Activated CD4-positive, alpha-beta T cell treated with anti-CD3 and anti-CD28 coated beads, Interleukin-2, amount 10 ng/mL, durations not matched to agents 7 days and 5 days (primary cell): ENCODE data around the gene PRODH2. TPM values are rescaled to one million over a fixed set of nuclear protein-coding genes. Genes with fewer than 3 reads are reported as not detected.

ENCODE experiments used
- CTCF ChIA-PET: fragments of 350-600 bp; sonication (Branson Sonifier 250); formaldehyde crosslinking; loops from one replicate; lab custom pipeline; 2021; ENCODE audit warnings: antibody characterized with exemption; lab: Charles Lee
- POLR2A ChIA-PET: fragments of 350-600 bp; sonication (Branson Sonifier 250); formaldehyde crosslinking; loops from one replicate; lab custom pipeline; 2021; ENCODE audit warnings: antibody characterized with exemption; lab: Charles Lee
- DNase-seq: peaks from one replicate; pipeline ENCODE4 v3.0.0-alpha.2; 2020
- H3K27ac Mint-ChIP-seq: one replicate; pipeline ENCODE4 v1.8.0; 2021; ENCODE audit warnings: mild to moderate bottlenecking, moderate library complexity, mixed read lengths
- H3K27me3 Mint-ChIP-seq: one replicate; pipeline ENCODE4 v1.8.0; 2021; ENCODE audit warnings: mixed read lengths
- H3K36me3 Mint-ChIP-seq: one replicate; pipeline ENCODE4 v1.8.0; 2021; ENCODE audit warnings: low read depth, mixed read lengths
- H3K4me1 Mint-ChIP-seq: one replicate; pipeline ENCODE4 v1.8.0; 2021; ENCODE audit warnings: mixed read lengths
- H3K4me3 Mint-ChIP-seq: one replicate; pipeline ENCODE4 v1.8.0; 2021; ENCODE audit warnings: mild to moderate bottlenecking, moderate library complexity, mixed read lengths
- H3K9me3 Mint-ChIP-seq: one replicate; pipeline ENCODE4 v1.8.0; 2021; ENCODE audit warnings: mixed read lengths
- total RNA-seq, 2 experiments: library from RNA; stranded (reverse); gene quantifications; one replicate each; pipeline ENCODE4 v1.2.3, GENCODE V29; 2021

Gene PRODH2
- total RNA-seq, 2 experiments from 2014 or later = not detected

DNA sequence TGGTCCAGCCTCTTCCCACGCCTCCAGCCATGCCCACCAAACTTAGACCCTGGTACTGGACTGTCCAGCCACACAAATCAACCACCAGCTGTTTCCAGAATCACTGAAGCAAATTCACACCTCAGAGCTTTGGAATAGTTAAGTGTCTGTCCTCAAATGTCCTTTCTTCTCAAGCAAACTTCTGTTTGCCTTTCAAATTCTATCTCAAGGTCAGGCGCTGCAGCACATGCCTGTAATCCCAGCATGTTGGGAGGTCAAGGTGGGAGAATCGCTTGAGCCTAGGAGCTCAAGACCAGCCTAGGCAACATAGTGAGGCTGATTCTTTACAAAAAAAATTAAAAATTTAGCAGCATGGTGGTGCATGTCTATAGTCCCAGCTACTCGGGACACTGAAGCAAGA lies 19.4 kb upstream of the PRODH2 start:
- POLR2A ChIA-PET = no interaction called here
- CTCF ChIA-PET = no interaction called here
- H3K27me3 Mint-ChIP-seq = peaks cover 3% of the 10 kb centered on the region
- no peak overlapping the region for H3K4me3 Mint-ChIP-seq
- H3K9me3 Mint-ChIP-seq = no peaks in the 10 kb centered on the region
- no peaks in the 10 kb centered on the region for H3K4me1 Mint-ChIP-seq
- no peak for DNase-seq
- H3K27ac Mint-ChIP-seq = no peak overlapping the region
- no peaks in the 10 kb centered on the region for H3K36me3 Mint-ChIP-seq

DNA sequence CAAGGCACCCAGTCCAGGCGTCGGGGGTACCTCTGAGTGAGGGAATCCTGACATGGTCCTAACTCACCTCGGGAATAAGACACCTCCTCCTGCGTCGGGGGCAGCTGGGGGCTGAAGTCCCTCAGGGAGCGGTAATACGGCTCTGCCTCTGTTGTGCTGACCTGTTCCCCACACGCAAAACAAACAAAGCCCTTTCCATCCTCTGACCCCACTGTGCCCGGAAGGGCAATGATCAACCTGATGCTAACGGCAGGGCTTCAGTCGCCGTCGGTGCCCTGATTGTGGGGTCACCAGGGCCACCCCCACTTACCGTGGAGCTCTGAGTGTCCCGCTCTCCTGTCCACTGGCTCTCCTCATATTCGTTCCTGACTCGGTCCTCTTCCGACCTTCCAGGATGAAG lies 18.3 kb upstream of the PRODH2 start:
- no peaks in the 10 kb centered on the region for H3K4me1 Mint-ChIP-seq
- H3K36me3 Mint-ChIP-seq = no peaks in the 10 kb centered on the region
- CTCF ChIA-PET = interaction anchor here (0.9 kb wide), 1 partner anchor 11 kb away, joined by 3 read pairs; no protein-coding TSS in a partner anchor
- POLR2A ChIA-PET = no interaction called here
- no peak for DNase-seq
- peaks cover 2% of the 10 kb centered on the region for H3K27me3 Mint-ChIP-seq
- H3K9me3 Mint-ChIP-seq = no peaks in the 10 kb centered on the region
- no peak overlapping the region for H3K27ac Mint-ChIP-seq
- H3K4me3 Mint-ChIP-seq = no peak overlapping the region

DNA sequence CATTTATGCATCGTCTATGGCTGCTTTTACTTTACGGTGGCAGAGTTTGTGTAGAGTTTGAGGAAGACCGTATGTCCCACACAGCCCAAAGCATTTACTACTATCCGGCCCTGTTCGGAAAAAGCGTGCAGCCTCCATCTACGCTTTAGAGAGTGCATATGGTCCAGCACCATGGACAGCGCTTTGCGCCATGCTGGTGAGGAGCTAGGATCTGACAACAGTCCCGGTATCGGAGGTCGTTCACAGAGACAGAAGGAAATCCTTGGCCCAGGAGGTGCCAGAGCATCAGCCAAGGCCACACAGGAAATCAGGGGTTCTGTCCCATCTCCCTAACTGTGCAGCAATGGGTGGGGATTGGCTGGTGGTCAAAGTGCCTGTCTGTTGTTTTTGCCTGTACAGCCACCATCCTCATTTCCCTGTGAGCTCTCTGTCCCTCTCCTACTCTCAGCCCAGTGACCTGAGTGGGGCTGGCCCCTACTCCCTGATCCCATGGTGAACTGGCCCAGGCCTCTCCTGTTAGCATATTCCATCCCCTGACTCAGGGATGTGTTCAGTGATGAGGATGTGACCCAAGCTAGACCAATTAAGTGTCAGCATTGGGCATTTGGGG lies 16.2 kb upstream of the PRODH2 start:
- peak; percentile 77 for DNase-seq
- no peaks in the 10 kb centered on the region for H3K9me3 Mint-ChIP-seq
- CTCF ChIA-PET = interaction anchor here (1.1 kb wide), 1 partner anchor 9 kb away, joined by 4 read pairs; no protein-coding TSS in a partner anchor
- H3K27me3 Mint-ChIP-seq = peaks cover 4% of the 10 kb centered on the region
- no peak overlapping the region for H3K4me3 Mint-ChIP-seq
- POLR2A ChIA-PET = no interaction called here
- H3K36me3 Mint-ChIP-seq = no peaks in the 10 kb centered on the region
- H3K27ac Mint-ChIP-seq = no peak overlapping the region
- H3K4me1 Mint-ChIP-seq = no peaks in the 10 kb centered on the region

DNA sequence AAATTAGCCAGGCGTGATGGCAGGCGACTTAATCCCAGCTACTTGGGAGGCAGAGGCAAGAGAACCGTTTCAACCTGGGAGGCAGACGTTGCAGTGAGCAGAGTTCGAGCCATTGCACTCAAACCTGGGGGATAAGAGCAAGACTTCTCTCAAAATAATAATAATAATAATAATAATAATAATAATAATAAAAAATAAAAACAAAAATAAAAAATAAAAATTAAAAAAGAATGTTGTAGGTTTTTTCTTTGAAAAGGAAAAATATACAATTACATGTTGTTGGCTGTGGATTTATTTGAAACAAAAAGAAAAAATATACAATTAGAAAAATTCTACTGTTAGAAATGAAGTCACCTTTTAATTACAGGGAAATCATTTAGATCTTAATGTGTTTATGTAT lies 11.5 kb upstream of the PRODH2 start:
- H3K27me3 Mint-ChIP-seq = peaks cover 2% of the 10 kb centered on the region
- H3K36me3 Mint-ChIP-seq = no peaks in the 10 kb centered on the region
- H3K9me3 Mint-ChIP-seq = no peaks in the 10 kb centered on the region
- H3K4me1 Mint-ChIP-seq = no peaks in the 10 kb centered on the region
- no peak overlapping the region for H3K4me3 Mint-ChIP-seq
- CTCF ChIA-PET = no interaction called here
- no peak overlapping the region for H3K27ac Mint-ChIP-seq
- DNase-seq = no peak
- POLR2A ChIA-PET = no interaction called here

DNA sequence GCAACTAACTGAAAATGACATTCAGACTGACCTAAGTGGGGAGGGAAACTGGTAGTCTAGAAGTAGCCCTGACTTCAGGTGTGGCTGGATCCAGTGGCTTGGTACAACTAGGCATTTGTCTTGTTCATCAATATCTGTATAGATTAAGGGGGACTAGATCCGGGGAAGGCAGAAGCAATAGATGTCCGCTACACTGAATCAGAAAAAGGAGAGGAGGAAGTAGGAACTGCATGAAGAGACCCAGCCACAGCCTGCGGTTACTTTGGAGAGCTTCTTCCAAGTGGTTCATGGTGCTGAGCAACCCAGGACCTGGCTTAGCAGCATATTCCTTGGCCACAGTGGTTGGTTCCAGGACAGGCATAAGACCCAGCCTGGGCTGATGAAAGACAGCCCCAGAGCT lies 9.9 kb upstream of the PRODH2 start:
- Mint-ChIP-seq H3K4me3 (no peak overlapping the region), H3K9me3 (no peaks in the 10 kb centered on the region), H3K27me3 (peaks cover 4% of the 10 kb centered on the region), H3K36me3 (no peaks in the 10 kb centered on the region), H3K4me1 (no peaks in the 10 kb centered on the region), H3K27ac (no peak overlapping the region)
- ChIA-PET POLR2A (no interaction called here), CTCF (no interaction called here)
- DNase-seq = no peak

DNA sequence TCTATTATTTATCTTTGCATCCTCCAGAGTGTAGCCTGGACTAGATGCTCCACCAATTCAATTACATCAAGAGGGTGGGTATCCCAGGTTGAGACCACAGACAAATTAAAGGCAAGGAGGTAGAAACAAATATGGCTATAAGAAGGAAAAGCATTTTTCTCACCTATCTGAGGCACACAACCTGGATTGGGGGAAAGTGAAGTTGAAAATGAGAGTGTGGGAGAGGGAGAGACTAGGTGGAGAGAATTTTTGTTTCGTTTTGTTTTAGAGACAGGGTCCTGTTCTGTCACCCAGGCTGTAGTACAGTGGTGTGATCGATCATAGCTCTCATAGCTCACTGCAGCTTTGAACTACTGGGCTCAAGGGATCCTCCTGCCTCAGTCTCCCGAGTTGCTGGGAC lies 5.8 kb upstream of the PRODH2 start:
- H3K27me3 Mint-ChIP-seq = peaks cover 2% of the 10 kb centered on the region
- ChIA-PET CTCF (interaction anchor here (0.7 to 1.2 kb wide), 2 partner anchors 17 to 165 kb away, joined by 3 to 6 read pairs; no protein-coding TSS in a partner anchor), POLR2A (no interaction called here)
- no peak overlapping the region for H3K27ac Mint-ChIP-seq
- H3K36me3 Mint-ChIP-seq = no peaks in the 10 kb centered on the region
- no peaks in the 10 kb centered on the region for H3K9me3 Mint-ChIP-seq
- no peak for DNase-seq
- no peaks in the 10 kb centered on the region for H3K4me1 Mint-ChIP-seq
- no peak overlapping the region for H3K4me3 Mint-ChIP-seq

DNA sequence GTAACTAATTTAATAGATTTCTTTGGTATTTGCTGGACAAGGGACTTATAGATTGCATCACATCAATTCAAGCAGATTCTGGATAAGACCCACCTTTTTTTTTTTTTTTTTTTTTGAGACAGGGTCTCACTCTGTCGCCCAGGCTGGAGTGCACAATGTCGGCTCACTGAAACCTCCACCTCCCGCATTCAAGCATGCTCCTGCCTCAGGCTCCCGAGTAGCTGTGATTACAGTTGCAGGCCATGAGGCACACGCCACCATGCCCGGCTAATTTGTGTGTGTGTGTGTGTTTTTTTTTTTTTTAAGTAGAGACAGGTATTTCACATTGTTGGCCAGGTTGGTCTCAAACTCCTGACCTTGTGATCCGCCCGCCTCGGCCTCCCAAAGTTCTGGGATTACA lies 4.2 kb upstream of the PRODH2 start:
- ChIA-PET POLR2A (no interaction called here), CTCF (no interaction called here)
- peaks cover 2% of the 10 kb centered on the region for H3K27me3 Mint-ChIP-seq

DNA sequence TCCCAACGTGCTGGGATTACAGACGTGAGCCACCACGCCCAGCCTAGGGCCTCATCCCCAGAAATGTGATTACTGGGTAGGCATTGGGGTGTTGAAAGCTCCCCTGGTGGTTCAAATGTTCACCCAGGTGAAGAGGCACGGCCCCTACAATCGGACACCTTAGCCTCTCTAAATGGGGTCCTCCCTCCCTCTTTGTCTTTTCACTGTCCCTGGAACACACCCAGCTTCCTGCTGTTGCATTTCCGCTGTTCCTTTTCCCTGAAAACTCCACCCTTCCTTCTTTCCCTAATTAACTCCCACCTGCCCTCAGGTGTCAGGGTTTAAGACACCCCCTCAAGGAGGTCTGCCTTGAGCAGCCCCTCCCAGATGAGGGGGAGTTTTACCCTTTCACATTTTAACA lies 3.6 kb upstream of the PRODH2 start:
- peaks cover 2% of the 10 kb centered on the region for H3K27me3 Mint-ChIP-seq
- H3K27ac Mint-ChIP-seq = no peak overlapping the region
- no peaks in the 10 kb centered on the region for H3K9me3 Mint-ChIP-seq
- H3K4me1 Mint-ChIP-seq = no peaks in the 10 kb centered on the region
- no peaks in the 10 kb centered on the region for H3K36me3 Mint-ChIP-seq
- no peak overlapping the region for H3K4me3 Mint-ChIP-seq
- no peak for DNase-seq
- ChIA-PET CTCF (no interaction called here), POLR2A (no interaction called here)

More for the DNA sequence above, 4.2 kb upstream of the PRODH2 start:
- no peaks in the 10 kb centered on the region for H3K9me3 Mint-ChIP-seq
- no peak for DNase-seq
- no peak overlapping the region for H3K27ac Mint-ChIP-seq
- no peak overlapping the region for H3K4me3 Mint-ChIP-seq
- H3K36me3 Mint-ChIP-seq = no peaks in the 10 kb centered on the region
- no peaks in the 10 kb centered on the region for H3K4me1 Mint-ChIP-seq

DNA sequence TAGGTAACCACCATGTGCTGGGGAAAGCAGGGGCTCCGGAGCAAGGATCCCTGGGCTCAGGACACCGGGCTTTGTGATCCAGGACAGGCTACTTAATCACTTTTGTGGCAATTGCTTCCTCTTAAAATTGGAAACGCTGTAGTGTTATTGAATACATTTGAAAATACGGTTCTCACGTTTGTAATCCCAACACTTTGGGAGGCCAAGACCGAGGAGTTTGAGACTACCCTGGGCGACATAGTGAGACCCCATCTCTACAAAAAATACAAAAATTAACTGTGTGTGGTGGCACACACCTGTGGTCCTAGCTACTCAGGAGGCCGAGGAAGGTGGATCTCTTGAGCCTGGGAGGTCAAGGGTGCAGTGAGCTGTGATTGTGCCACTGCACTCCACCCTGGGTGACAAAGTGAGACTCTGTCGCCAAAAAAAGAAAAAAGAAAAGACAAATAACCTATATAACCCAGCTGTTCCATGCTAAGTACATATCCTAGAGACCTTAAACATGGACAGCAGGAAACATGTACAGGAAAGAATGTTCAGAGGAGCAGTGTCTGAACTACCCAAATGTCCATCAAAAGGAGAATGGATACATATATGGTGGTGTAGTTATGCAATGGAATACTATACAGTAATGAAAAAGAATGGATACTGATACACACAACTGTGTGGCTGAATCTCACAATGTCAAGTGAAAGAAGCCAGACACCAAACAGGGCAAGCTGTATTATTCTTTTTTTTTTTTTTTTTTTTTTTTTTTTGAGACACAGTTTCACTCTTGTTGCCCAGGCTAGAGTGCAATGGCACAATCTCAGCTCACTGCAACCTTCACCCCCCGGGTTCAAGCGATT lies 622 bp upstream of the PRODH2 start:
- POLR2A ChIA-PET = no interaction called here
- no peak for DNase-seq
- H3K27me3 Mint-ChIP-seq = no peaks in the 10 kb centered on the region
- no peak overlapping the region for H3K27ac Mint-ChIP-seq
- CTCF ChIA-PET = interaction anchor here (0.9 kb wide), 1 partner anchor 14 kb away, joined by 3 read pairs; no protein-coding TSS in a partner anchor
- no peaks in the 10 kb centered on the region for H3K36me3 Mint-ChIP-seq
- H3K9me3 Mint-ChIP-seq = no peaks in the 10 kb centered on the region
- H3K4me3 Mint-ChIP-seq = no peak overlapping the region
- H3K4me1 Mint-ChIP-seq = no peaks in the 10 kb centered on the region

DNA sequence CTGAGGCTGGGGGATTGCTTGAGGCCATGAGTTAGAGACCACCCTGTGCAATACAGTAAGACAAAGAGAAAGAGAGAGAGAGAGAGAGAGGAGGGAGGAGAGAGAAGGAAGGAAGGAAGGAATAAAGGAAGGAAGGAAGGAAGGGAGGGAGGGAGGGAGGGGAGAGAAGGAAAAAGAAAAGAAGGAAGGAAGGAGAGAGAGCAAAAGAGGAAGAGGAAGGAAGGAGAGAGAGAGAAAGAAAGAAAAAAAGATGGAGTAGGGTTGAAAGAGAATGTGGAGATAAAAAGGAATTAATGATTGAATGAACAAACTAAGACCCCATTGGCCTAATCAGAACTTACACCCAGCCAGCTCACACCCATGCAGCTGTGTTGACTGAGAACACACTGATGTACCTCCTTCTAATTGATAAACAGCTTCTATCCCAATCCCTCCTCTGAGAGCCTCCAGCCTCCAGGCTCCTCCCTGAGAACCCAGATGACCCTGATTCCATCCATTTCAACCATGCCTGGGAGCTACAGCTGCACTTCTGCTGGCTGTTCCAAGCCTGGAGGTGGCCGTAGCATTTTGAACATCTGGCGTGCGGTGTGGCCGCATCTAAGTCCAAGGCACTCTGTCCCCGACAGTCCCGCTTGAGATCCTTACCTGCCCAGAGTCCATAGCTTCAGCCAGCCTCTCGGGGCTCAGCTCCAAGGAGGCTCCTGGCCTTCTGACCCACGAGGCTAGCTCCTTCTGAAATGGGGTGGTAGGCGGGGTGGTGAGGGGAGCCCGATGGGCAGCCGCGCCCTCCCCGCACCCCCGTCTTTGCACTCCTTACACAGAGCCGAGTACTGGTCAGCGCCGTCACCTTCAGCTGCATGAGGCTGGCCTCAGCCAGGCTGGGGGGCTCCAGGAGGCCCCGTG lies 1.1 kb downstream of the PRODH2 start:
- CTCF ChIA-PET = no interaction called here
- no peak overlapping the region for H3K27ac Mint-ChIP-seq
- no peaks in the 10 kb centered on the region for H3K27me3 Mint-ChIP-seq
- POLR2A ChIA-PET = no interaction called here
- H3K4me3 Mint-ChIP-seq = no peak overlapping the region
- H3K36me3 Mint-ChIP-seq = no peaks in the 10 kb centered on the region
- H3K4me1 Mint-ChIP-seq = no peaks in the 10 kb centered on the region
- no peak for DNase-seq
- no peaks in the 10 kb centered on the region for H3K9me3 Mint-ChIP-seq

DNA sequence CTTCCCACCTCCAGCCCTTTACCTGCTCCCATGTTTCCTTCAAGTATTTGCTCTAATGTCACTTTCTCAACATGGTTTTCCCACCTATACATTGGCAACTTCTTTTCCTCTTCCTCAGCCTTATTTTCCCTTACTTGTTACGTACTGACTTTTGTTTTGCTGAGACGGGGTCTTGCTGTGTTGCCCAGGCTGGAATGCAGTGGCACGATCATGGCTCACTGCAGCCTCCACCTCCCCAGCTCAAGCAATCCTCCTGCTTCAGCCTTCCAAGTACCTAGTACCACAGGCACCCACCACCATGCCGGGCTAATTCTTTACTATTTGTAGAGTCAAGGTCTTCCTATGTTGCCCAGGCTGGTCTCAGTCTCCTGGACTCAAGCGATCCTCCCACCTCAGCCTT lies 5.0 kb downstream of the PRODH2 start:
- Mint-ChIP-seq H3K4me1 (peaks cover 9% of the 10 kb centered on the region), H3K27me3 (no peaks in the 10 kb centered on the region), H3K27ac (no peak overlapping the region), H3K9me3 (no peaks in the 10 kb centered on the region), H3K36me3 (no peaks in the 10 kb centered on the region), H3K4me3 (no peak overlapping the region)
- CTCF ChIA-PET = interaction anchor here (0.6 to 1.4 kb wide), 2 partner anchors 12 to 114 kb away, joined by 4 to 5 read pairs; no protein-coding TSS in a partner anchor
- POLR2A ChIA-PET = no interaction called here
- DNase-seq = no peak

DNA sequence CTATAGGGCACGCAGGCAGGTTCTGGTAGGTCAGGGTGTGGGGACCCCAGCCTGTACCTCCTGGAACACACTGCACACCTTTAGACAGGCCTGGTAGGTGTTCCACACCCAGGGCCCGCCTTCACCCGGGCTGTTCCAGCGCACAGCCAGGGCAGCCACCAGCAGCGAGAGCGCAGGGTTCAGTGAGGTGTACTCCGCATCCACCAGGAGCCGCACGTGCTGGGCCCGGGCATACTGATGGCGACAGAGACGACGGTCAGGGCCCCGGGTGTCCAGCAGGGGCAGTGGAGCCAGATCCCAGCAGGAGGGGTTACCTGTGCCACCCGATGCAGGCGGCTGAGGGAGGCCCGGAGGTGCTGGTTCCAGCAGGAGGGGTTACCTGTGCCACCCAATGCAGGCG lies 6.0 kb downstream of the PRODH2 start:
- no peaks in the 10 kb centered on the region for H3K36me3 Mint-ChIP-seq
- H3K27me3 Mint-ChIP-seq = no peaks in the 10 kb centered on the region
- POLR2A ChIA-PET = no interaction called here
- no peak overlapping the region for H3K4me3 Mint-ChIP-seq
- H3K27ac Mint-ChIP-seq = no peak overlapping the region
- CTCF ChIA-PET = interaction anchor here (1.4 kb wide), 1 partner anchor 13 kb away, joined by 5 read pairs; no protein-coding TSS in a partner anchor
- H3K4me1 Mint-ChIP-seq = peaks cover 9% of the 10 kb centered on the region
- DNase-seq = no peak
- H3K9me3 Mint-ChIP-seq = no peaks in the 10 kb centered on the region
